EH (cell line): ENCODE measurements around the gene PIK3C2G.

Experiments used
- DNase-seq: peaks from one replicate; pipeline ENCODE4 v3.0.0-alpha.2; 2015; ENCODE audit warnings: low read depth

Gene PIK3C2G

GRCh38 chr12:18280728-18281127 is 19.4 kb downstream of the PIK3C2G start:
- no peak for DNase-seq

DNA sequence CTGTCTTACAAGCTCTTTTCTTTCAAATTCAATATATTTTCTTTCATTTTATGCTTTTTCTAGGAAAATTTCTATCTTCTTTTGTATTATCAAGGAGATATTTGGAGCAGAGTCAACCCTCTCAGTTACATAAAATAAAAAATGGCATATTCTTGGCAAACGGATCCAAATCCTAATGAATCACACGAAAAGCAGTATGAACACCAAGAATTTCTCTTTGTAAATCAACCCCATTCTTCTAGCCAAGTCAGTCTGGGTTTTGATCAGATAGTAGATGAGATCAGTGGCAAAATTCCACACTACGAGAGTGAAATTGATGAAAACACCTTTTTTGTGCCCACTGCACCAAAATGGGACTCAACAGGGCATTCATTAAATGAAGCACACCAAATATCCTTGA is 20.6 kb downstream of the PIK3C2G start:
- DNase-seq: no peak

- DNase-seq: no peak
Measured at GRCh38 chr12:18283831-18284230, 22.5 kb downstream of the PIK3C2G start.

GRCh38 chr12:18284386-18284785 is 23.1 kb downstream of the PIK3C2G start:
- DNase-seq: no peak

GRCh38 chr12:18285161-18285560 is 23.8 kb downstream of the PIK3C2G start:
- no peak for DNase-seq

GRCh38 chr12:18290386-18290785 is 29.1 kb downstream of the PIK3C2G start:
- DNase-seq: no peak

DNA sequence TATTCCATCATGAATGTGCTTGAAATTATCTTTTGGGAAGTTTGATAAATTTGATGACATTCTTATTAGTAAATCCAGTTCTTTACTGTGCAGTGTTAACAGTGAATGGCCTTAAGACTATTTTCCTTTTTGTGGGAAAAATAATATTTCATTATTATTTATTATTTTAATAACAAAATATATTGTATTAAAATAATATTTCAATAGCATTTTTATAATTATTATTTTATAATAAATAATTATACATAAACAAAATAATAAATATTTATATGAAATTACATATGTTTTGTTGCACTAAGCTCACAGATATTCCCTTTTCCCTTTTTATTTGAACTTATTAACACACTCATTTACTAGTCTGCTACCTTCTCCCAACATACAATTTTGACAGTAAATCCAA is 33.6 kb downstream of the PIK3C2G start:
- no peak for DNase-seq

GRCh38 chr12:18296201-18296908 is 35.0 kb downstream of the PIK3C2G start:
- DNase-seq: no peak

GRCh38 chr12:18296909-18297280 is 35.6 kb downstream of the PIK3C2G start:
- DNase-seq: no peak

DNA sequence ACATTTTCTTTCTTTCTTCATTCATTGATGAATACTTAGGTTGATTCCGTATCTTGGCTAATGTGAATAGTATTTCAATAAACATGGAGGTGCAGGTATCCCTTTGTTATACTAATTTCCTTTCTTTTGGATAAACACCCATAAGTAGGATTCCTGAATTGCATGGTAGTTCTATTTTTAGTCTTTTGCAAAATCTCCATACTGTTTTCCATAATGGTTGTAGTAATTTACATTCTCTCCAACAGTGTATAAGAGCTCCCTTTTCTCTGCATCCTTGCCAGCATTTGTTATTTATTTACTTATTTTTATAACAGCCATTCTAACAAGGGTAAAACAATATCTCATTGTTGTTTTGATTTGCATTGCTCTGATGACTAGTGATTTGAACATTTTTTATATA is 36.6 kb downstream of the PIK3C2G start:
- no peak for DNase-seq

DNA sequence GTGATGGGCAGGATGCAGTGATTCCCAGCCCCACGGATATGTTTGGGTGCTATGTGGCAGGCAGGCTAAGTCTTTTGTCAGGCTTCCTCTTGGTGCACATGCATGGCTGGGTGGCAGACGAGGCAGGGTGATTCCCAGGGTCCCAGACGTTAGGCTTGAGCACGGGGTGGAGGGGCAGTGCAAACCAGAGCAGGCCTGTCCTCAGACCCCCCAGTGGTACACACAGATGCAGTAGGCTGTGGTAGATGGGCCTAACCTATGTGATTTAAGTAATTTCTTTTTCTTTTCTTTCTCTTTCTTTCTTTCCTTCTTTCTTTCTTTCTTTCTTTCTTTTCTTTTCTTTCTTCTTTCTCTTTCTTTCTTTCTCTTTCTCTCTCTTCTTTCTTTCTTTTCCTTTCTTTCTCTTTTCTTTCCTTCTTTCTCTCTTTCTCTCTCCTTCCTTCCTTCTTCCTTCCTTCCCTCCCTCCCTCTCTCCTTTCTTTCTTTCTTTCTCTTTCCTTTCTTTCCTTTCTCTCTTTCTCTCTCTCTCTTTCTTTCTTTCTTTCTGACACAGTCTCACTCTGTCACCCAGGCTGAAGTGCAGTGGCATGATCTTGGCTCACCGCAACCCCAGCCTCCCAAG is 41.6 kb downstream of the PIK3C2G start:
- no peak for DNase-seq

DNA sequence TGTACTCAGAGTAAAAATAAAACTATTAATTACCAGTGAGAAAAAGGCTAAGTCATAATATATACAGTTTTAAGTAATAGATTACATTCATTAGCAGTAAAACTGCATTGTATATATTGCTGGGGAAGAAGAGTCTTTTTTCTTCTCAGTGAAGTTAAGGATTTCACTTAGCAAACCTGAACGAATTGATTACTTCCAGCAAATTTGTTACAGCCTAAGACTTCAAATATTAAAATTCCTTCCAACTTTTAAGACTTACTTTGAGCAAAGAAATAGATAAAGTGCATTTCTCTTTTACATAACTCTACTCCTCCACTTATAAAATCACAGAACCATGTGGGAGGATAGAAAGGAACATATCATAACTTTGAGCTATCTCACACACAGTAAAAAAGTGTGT is 43.3 kb downstream of the PIK3C2G start:
- no peak for DNase-seq

- DNase-seq: no peak
Measured at GRCh38 chr12:18306311-18306710, 45.0 kb downstream of the PIK3C2G start.

DNA sequence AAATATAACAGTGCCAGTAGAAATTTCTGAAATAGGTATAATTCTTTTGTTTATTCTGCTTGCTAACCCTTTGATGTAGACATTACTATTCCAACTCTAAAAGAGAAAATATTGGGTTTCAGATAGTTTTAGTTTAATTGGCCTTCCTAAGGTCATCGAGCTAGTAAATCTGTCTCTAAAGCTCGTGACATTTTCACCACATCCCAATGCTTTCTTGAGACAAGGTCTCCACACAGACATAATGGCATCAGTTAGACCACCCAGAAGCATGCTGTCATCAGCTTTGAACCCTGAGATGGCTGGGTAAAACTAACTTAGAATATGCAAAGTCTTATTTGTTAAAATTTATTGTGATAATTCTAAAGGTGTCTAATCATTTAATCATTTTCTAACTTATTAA is 52.0 kb downstream of the PIK3C2G start:
- no peak for DNase-seq

GRCh38 chr12:18320036-18320617 is 58.8 kb downstream of the PIK3C2G start:
- DNase-seq: peak; percentile 73

GRCh38 chr12:18320976-18321375 is 59.7 kb downstream of the PIK3C2G start:
- no peak for DNase-seq

DNA sequence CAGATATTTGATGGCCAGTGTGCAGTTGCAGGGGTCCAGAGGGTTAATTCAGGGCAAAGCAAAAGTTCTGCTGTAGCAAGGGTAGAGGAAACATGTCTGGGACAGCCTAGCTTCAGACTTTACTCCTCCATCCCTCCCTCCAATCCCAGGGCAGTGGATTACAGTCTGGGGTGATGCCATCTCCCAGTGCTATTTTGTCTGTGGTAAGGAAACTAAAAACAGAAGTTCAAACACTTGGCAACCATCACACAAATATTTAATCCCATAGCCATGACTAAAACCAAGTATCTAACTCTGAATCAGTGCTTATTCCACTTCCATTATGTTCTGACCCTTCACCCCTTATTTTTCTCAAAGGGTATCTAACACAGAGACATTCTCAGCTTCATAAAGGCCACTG is 61.8 kb downstream of the PIK3C2G start:
- peak; percentile 27 for DNase-seq

GRCh38 chr12:18327036-18327435 is 65.7 kb downstream of the PIK3C2G start:
- DNase-seq: no peak

- no peak for DNase-seq
Measured at GRCh38 chr12:18332173-18332572, 70.9 kb downstream of the PIK3C2G start.

GRCh38 chr12:18339633-18340032 is 78.3 kb downstream of the PIK3C2G start:
- no peak for DNase-seq

DNA sequence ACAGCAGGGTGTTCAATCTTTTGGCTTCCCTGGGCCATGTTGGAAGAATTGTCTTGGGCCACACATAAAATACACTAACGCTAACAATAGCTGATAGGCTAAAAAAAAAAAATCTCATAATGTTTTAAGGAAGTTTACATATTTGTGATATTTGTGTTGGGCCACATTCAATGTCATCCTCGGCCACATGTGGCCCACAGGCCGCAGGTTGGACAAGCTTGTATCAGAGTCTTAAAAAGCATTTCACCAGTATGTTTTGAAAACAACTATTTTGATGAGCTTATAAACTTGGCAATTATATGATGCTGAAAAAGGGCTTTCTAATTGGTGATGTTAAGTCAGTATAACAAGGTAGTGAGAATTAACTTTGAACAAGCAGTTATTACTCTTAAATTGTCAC is 78.9 kb downstream of the PIK3C2G start:
- no peak for DNase-seq

DNA sequence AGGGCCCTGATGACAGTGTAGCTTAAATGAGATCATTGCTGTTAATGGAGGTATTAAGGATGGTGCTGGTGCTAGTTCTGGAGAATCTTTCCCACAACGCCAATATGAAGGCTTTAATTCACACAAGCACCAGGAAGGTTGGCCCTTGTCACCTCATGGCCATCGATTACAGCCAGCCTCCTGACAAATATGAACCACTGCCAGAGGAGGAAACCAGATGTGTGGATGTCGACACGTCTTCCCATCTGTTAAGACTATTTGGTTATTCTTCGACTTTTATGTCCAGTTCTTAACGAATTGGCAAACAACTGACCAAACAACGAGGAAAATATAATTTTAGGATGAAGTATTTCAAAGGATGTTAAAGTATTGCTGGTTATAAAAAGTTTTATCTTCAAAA is 79.5 kb downstream of the PIK3C2G start:
- no peak for DNase-seq

GRCh38 chr12:18343708-18344107 is 82.4 kb downstream of the PIK3C2G start:
- no peak for DNase-seq
